ENCODE results near the gene FKRP.
"Not testable (repeated sequence)": the region's sequence is repeated elsewhere in the genome, so short reads cannot be mapped to it uniquely, and the experiment has no call there.

FKRP gene

GRCh38 chr19:46759817-46760333 lies 14.0 kb downstream of the FKRP start:
- DNase-seq (ENCODE audit: low spot score) = peak; percentile 92

GRCh38 chr19:46760363-46760762 lies 14.5 kb downstream of the FKRP start:
- no peak for DNase-seq (ENCODE audit: low spot score)

GRCh38 chr19:46760897-46761296 lies 15.0 kb downstream of the FKRP start:
- not testable (repeated sequence) for DNase-seq (ENCODE audit: low spot score)

DNA sequence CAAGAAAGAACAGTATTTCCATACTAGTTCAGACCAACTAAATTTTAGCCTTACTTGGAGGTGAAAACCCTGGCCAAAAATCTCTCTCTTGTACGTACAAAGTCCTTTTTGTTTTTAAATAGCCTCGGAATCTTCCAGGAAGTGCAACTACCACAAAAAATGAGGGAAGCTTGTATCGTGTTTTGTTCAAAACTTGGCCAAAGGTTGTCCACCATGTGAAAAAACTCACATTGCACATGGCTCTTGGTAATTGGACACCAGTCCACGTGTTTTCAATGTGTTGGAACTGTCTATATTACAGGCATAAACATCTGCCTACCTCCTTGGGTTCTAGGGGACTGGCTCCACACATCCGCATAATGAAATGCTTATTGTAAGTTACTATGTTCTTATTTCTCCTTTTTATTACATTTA lies 15.6 kb downstream of the FKRP start:
- DNase-seq (ENCODE audit: low spot score) = peak; percentile 33

DNA sequence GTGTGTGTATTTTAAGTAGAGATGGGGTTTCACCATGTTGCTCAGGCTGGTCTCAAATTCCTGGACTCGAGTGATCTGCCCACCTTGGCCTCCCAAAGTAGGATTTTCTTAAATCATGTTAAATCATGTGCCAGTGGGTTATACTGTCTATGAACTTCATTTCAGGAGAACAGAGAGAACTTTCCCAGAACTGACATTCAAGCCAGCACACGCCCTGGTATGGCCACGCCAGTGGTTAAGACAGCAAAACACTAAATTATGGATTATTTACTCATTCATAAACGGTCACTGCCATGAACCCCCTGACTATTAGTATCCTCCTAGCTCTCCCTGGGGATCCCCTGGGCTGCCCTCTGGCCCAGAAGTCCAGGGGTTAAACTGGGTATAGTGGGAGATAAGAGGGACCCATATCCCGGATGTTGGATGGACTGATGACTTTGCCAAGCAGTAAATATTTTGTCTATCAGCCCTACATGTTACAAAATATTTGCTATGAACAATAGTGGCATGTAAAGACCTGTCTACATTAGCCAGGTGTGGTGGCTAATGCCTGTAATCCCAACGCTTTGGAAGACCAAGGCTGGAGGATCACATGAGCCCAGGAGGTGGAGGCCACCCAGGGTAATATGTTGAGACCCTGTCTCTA lies 16.5 kb downstream of the FKRP start:
- no peak for DNase-seq (ENCODE audit: low spot score)

DNA sequence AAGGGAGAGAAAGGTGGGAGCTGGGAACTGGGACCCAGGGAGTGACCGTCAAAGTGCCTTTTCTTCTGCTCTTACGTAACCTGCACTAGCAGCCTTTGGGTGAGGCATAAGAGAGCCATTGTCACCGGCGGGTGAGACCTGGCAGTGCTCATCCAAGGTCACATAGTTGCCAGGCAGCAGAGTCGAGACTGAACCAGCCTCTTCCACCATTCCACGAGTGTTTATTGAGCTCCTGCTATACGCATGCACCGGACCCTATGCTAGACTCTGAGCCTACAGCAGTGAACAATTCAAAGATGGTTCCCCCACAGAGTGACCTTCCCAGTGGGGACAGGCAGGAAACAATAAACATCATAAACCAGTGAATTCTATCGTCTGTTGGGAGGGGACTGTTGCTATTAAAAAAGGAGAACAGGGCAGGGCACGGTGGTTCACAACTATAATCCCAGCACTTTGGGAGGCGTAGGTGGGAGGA lies 19.0 kb downstream of the FKRP start:
- no peak for DNase-seq (ENCODE audit: low spot score)

DNA sequence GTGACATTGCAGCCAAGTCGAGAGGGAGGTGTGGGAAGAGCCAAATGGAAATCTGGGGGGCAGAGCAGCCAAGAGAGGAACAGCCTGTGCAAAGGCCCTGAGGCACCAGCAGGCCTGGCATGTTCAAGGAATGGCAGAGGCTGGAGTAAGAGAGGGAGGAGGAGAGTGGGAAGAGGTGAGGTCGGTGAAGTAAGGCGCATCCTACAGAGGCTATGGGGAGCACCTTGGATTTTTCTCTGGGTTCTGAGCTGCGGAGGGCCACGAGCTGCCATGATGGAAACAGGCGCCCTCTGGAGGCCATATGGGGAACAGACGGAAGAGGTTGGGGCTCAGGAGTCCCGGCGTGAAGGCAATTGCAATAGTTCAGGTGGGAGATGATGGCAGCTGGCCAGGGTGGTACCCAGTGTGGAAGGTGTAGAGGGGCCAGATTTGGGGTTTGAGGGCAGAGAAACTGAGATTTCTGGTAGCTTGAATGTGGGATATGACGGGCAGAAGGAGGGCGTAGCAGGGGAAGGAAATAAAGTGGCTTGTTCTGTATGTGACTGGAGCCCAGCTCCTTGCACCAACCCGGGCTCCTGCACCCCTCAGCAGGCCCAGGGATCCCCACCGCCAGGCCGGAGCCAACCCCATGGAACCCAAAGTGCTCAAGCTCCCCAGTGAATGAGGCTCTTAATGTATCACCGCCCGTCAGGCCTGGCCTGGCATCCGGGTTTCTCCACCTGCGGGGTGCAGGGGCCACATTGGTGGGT lies 20.9 kb downstream of the FKRP start:
- DNase-seq (ENCODE audit: low spot score) = no peak

DNA sequence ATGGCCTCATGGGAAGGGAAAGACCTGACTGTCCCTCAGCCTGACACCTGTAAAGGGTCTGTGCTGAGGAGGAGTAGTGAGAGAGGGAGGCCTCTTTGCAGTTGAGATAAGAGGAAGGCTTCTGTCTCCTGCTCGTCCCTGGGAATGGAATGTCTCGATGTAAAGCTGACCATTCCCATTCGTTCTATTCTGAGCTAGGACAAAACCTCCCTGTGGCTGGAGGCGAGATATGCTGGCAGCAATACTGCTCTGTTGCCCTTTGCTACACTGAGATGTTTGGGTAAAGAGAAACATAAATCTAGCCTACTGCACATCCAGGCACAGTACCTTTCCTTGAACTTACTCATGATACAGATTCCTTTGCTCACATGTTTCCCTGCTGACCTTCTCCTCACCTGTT lies 22.9 kb downstream of the FKRP start:
- not testable (repeated sequence) for DNase-seq (ENCODE audit: low spot score)

DNA sequence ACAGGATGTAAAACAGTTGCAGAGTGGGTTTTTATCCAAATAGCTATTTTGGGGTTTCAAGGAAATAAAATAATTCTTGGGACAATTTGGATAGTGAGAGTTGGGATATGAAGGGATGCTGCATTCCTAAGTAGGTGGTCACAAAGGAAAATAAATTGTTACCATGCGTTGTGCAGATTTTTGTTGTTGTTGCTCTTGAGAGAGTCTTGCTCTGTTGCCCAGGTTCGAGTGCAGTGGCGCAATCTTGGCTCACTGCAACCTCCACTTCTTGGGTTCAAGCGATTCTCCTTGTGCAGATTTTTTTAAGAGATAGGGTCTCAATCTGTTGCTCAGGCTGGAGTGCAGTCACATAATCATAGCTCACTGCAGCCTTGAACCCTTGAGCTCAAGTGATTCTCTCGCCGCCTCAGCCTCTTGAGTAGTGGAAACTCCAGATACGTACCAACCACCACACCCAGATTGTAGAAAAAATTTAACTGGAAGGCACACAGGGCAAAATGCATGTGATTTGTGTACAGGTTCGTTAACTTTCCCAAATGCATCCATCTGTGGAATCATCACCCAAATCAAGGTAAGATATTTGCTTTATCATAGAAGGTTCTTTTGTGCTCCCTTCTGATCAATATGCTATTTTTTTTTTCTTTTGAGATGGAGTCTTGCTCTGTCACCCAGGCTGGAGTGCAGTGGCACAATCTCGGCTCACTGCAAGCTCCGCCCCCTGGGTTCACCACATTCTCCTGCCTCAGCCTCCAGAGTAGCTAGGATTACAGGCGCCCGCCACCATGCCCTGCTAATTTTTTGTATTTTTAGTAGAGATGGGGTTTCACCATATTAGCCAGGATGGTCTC lies 26.5 kb downstream of the FKRP start:
- peak; percentile 23 for DNase-seq (ENCODE audit: low spot score)

GRCh38 chr19:46773018-46773399 lies 27.2 kb downstream of the FKRP start:
- DNase-seq (ENCODE audit: low spot score) = no peak

DNA sequence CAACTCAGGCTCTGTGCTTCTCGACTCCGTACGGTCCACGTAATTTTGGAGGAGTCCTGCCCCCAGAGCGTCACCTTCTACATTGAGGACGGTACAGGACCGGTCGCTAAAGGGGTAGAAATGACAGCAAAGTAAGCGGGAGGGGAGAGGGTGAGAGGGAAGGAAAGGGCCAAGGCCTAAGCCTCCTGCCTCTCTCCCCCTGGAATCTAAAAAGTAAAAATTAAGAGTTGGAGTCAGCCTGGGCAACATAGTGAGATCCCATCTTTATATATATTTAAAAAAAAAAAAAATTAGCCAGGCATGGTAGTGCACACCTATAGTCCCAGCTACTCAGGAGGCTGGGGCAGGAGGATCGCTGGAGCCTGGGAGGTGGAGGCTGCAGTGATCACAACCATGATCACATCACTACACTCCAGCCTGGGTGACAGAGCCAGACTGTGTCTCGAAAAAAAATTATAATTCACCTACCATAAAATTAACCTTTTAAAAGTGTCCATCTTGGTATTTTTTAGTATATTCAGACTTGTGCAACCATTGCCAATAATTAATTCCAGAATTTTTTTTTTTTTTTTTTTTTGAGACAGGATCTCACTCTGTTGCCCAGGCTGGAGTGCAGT lies 29.9 kb downstream of the FKRP start:
- DNase-seq (ENCODE audit: low spot score) = no peak

GRCh38 chr19:46776927-46777911 lies 31.4 kb downstream of the FKRP start:
- peak; percentile 24 for DNase-seq (ENCODE audit: low spot score)

DNA sequence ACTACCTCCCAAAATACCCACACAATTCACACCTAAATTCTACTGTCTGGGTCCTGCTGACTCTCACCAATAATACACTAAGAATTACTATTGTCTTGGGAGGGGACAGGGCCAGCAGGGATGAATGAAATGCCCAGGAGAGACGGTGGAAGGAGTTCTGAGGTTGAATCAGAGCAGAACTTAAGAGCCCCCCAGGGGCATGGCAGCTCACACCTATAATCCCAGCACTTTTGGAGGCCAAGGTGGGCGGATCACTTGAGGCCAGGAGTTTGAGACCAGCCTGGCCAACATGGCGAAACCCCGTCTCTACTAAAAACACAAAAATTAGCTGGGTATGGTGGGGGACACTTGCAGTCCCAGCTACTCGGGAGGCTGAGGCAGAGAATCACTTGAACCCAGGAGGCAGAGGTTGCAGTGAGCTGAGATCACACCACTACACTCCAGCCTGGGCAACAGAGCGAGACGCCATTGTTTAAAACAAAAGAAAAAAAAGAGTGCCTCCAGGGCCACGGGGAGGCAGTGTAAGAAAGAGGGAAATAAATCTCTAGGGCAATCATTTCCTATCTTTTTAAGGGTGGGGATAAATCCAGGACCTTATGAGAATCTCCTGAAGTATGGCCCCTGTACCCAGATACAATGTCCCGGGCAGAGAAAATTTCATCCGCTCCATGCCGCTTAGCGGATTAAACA lies 32.2 kb downstream of the FKRP start:
- not testable (repeated sequence) for DNase-seq (ENCODE audit: low spot score)

DNA sequence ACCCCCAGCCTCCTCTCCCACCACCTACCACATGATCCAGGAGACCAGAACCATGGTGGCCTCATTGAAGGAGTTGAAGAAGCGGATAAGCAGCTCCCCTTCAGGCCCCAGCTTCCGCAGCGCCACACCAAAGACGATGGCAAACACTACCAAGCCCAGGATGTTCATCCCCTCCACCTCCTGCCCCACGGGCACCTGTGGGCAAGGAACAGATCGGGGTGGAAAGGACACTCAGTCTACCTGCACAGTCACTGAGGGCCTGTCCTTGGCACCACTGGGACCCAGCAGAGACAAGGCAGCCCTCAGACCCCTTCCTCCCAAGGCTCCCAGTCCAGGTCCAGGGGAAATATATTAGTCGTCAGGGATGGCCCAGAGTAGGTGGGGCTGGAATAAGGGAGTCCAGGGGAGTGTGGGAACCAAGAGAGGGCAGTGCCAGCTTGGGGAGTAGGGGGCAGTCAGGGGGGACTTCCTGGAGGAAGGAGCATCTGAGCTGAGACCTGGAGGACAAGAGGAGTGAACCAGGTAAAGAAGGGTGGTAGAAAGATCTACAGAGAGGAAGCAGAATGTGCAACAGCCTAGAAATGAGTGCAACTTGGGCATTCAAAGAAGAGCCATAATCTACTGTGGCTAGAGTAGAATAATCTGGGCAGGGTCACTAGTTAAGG lies 36.6 kb downstream of the FKRP start:
- DNase-seq (ENCODE audit: low spot score) = no peak

DNA sequence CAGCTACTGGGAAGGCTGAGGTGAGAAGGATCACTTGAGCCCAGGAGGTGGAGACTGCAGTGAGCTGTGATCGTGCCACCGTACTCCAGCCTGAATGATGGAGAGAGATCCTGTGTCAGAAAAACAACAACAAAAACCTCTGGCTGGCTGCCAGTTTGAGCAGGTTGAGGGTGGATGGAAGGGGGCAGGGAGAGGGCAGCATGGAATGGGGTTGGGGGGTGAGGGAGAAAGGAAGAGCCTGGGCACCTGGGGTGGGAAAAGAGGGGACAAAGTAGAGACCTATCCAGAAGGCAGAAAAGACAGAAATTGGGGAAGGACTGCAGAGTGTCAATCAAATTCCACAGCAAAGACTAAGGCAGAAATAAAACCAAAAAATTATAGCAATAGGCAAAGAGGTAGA lies 37.8 kb downstream of the FKRP start:
- no peak for DNase-seq (ENCODE audit: low spot score)

- DNase-seq (ENCODE audit: low spot score) = peak; percentile 94
Observed at GRCh38 chr19:46784262-46785053, 38.6 kb downstream of the FKRP start.

DNA sequence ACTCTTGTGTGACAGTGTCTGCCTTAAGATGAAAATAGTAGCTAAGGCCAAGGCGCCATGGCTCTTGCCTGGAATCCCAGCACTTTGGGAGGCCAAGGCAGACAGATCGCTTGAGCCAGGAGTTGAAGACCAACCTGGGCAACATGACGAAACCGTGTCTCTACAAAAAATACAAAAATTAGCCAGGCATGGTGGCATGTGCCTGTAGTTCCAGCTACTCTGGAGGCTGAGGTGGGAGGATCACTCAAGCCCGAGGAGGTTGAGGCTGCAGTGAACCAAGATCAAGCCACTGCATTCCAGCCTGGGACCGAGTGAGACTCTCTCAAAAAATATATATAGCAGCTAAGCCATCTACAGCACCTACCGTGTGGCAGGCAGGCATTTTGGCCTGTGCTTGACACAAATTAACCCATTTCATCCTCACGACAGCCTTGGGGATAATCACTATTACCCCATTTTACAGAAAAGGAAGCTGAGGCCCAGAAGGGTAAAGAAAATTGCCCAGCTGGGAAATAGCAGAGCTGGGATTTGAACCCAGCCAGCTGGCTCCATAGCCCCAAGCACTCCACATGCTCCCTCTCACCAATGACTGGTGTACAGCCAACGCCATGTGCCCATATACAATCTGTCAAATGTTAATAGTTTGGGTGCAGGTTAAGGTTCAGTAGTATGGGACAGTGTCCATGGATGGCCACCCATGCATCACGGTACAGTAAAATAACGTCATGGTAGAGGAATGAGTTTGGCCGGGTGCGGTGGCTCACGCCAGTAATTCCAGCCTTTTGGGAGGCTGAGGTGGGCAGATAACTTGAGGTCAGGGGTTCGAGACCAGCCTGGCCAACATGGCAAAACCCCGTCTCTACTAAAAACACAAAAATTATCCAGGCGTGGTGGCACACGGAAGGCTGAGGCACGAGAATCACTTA lies 39.5 kb downstream of the FKRP start:
- DNase-seq (ENCODE audit: low spot score) = peak; percentile 40

DNA sequence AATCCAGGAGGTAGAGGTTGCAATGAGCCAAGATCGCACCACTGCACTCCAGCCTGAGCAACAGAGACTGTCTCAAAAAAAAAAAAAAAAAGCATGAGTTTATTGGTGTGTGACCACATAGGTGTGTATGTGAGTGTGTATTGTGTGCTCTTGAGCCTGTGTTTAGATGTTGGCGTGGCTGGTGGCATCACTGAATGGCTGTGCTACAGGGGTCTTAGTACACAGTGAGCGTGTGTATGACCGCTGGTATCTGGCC lies 40.1 kb downstream of the FKRP start:
- no peak for DNase-seq (ENCODE audit: low spot score)

All from GM03348 (cell line).